Right forelimb (tissue), 1 donor: ENCODE data around the gene SBNO1.
"Not testable (repeated sequence)": the region's sequence is repeated elsewhere in the genome, so short reads cannot be mapped to it uniquely, and the experiment has no call there.

Source experiments
- DNase-seq: peaks from one replicate; pipeline ENCODE4 v3.0.0-alpha.2; 2018

Gene SBNO1

DNA sequence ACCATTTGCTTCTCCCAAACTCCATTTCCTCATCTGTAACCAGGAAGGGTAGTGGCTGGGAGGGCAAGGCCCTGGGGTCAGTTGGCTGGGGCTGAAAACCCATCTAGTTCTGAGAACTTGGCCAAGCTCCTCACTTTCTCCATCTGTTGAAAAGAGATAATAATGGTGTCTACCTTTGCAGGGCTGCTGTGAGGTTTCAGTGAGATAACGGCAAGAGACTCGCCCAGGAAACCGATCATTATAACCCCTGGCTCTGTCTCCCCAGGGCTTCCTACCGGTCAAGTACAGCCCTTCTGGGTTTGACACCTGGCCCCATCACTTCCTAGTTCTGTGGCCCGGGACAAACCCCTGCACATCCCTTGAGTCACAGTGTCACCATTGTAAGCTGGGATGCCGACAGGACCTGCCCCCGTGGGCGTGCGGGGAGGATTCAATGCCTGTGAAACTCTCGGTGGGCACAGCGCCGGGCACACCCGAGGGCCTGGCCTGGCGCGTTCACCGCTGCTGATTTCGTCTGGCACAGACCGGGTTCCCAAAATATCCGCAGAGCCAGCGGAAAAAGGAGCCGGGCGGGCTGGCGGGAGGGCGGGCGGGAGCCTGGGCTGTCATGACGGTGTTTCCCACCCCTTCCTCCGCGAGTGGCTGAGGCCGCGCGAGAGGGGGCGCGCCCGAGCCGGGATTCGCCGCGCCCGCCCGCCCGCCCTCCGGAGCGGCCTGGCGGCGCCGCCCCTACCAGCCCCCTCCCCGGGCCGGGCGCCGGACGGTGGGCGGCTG is 23.7 kb upstream of the SBNO1 start:
- DNase-seq = peak; percentile 90

DNA sequence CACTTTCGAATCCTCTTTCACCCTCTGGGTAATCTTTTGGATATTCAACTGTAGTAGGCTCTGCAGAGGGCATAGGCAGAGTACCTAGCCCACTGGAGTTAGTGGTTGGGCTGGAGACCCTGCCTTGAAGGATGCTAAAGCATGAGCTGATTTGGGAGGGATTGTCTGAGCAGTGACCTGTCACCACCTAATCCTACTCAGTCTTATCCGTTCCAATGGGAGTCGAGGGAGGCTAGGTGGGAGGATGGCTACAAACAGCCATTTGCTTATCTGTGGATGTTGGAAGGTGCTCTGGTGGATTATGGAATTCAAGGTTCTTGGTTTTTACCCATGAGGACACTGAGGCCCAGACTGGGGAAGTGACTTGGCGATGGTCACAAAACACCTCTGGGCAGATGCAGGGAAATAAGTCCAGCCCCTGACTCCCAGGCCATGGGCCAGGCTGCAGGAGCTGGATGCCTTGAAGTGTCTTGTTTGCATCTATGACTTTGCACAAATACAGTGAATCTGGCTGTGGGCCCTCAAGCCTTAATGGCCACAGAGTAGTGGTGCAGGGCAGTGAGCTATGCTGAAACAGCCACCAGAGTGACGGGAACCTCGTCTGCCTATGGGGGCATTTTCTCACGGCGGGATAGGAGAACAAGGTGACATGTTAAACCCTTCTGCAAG is 23.0 kb upstream of the SBNO1 start:
- no peak for DNase-seq

GRCh38 chr12:123385536-123385935 is 20.9 kb upstream of the SBNO1 start:
- not testable (repeated sequence) for DNase-seq

- DNase-seq = no peak
Observed at GRCh38 chr12:123384994-123385376, 20.3 kb upstream of the SBNO1 start.

GRCh38 chr12:123384318-123384993 is 19.8 kb upstream of the SBNO1 start:
- DNase-seq = no peak

- DNase-seq = no peak
Observed at GRCh38 chr12:123382684-123383083, 18.0 kb upstream of the SBNO1 start.

- DNase-seq = no peak
Observed at GRCh38 chr12:123379391-123379790, 14.7 kb upstream of the SBNO1 start.

DNA sequence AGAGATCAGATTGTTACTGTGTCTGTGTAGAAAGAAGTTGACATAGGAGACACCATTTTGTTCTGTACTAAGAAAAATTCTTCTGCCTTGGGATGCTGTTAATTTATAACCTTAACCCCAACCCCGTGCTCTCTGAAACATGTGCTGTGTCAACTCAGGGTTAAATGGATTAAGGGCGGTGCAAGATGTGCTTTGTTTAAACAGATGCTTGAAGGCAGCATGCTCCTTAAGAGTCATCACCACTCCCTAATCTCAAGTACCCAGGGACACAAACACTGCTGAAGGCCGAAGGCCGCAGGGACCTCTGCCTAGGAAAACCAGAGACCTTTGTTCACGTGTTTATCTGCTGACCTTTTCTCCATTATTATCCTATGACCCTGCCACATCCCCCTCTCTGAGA is 7.8 kb upstream of the SBNO1 start:
- DNase-seq = not testable (repeated sequence)

DNA sequence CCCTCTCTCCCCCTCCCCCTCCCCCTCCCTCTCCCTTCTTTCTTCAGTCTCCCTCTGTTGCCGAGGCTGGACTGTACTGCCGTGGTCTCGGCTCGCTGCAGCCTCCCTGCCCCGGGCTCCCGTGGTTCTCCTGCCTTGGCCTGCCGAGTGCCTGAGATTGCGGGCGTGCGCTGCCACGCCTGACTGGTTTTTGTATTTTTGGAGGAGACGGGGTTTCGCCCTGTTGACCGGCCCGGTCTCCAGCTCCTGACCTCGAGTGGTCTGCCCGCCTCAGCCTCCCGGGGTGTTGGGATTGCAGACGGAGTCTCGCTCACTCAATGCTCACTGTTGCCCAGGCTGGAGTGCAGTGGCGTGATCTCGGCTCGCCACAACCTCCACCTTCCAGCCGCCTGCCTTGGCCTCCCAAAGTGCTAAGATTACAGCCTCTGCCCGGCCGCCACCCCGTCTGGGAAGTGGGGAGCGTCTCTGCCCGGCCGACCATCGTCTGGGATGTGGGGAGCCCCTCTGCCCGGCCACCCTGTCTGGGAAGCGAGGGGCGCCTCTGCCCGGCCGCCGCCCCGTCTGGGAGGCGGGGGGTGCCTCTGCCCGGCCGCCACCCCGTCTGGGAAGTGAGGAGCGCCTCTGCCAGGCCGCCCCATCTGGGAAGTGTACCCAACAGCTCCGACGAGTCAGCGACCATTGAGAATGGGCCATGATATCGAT is 7.2 kb upstream of the SBNO1 start:
- not testable (repeated sequence) for DNase-seq

DNA sequence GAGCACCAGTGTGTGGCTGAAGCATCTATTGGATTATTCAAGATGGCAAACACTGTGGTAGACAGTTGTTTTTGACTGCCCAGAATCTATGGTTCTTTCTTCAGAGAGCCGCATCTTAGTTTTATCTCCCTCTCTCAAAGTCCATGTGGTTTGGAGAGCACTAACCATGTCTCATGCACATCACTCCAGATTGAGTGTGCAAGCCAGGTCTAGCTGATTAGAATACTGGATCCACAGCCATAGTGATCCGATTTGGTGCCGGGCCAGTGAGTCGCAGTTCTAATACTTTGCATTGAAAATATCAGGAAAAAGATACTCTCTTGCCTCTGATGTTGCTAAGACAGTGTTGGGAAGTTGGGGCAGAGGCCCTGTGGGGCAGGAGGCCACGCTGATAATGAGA is 4.6 kb upstream of the SBNO1 start:
- DNase-seq = no peak

GRCh38 chr12:123368431-123368830 is 3.8 kb upstream of the SBNO1 start:
- DNase-seq = not testable (repeated sequence)

DNA sequence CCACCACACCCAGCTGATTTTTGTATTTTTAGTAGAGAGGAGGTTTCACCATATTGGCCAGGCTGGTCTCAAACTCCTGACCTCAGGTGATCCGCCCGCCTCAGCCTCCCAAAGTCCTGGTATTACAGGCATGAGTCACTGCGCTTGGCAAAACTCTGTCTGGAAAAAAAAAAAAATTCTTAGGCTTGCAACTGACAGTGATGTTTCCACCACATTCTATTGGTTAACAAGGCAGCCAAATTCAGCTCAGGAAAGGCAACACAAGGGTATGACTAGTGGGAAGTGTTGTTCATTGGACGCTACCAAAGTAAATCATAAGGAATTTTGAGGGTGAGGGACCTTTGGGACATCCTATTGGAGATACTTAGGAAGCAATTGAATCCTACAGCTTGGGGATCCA is 2.9 kb upstream of the SBNO1 start:
- DNase-seq = no peak

DNA sequence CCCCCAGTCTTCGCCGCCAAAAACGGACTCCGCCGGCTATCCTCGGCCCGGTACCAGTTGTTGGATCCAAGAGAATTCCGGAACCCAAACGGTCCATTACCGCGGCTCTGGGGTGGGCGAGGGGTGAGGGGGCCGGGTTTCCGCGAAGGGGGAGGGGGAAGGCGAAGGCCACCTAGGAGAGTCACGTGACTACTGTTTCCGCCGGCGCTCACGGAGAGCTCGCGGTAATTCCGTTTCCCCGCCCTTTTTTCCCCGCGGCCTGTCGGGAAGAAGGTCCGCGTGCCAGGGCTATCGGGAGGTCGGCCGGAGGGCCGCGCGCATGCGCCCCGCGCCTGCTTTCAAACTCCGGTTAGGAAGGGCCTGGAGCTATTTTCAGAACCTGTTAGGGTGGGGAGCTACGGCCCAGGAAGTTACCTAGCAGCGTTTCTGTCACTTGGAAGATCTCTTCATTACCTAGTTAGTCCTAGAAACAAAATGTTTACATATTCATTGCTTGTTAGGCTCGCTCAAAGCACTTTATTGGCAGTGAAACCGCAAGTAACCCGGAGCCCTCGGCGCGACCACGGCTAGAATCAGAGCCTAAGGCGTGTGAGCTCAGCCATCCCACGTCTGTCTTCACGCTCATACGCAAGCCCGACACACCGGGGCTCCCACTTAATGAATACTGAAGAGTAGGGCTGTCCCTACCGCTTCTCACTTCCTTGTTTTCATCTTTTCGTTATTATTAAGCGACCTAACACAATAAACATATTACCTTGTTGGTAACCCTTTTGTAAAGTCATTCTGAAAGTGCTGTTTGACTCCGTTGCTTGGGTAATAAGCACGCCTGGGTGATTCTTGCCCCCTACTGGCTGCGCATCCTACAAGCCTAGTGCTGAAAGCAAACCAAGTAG is 624 bp upstream of the SBNO1 start:
- DNase-seq = peak; percentile 99

DNA sequence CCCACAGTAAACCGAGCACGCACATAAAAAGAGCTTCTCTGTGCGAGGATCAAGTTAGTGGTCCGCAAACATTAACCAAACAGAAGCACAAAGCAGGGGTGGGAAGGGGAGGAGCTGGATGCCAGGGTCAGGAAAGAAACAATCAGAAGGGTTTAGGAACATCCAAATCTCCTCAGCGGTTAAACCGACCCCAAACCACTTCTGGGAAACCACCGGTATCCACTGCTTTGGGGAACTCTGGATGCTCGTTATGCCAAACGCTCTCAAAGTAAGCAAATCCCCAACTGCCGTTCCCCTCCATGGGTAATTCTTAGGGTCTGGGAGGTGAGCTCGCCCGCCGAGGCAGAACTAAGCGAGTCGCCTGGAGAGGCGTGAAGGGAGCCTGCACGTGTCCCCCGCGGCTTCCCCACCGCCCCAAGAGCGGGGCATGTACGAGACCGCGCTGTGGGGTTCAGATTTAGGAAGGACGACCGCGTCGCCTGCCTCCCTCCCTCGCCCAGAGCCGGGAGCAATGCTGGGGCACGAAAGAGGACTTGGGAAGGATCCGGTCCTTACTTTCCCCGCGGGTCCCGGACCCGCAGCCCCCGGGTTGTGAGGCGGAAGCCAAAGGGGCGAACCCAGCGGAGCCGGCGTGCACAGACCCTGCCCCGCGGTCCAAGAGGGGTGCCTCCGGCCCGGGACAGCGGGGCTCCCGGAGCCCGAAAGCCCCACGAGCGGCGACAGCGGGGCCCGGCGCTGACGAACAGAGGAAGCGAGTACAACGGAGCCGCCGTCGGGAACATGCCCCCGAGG is 711 bp downstream of the SBNO1 start:
- peak; percentile 52 for DNase-seq

GRCh38 chr12:123363390-123363739 is 1.3 kb downstream of the SBNO1 start:
- DNase-seq = no peak

GRCh38 chr12:123358035-123358434 is 6.6 kb downstream of the SBNO1 start:
- DNase-seq = no peak

GRCh38 chr12:123356159-123356670 is 8.4 kb downstream of the SBNO1 start:
- no peak for DNase-seq

- no peak for DNase-seq
Observed at GRCh38 chr12:123354600-123354999, 10.0 kb downstream of the SBNO1 start.

- DNase-seq = no peak
Observed at GRCh38 chr12:123351349-123351748, 13.3 kb downstream of the SBNO1 start.

- DNase-seq = no peak
Observed at GRCh38 chr12:123346946-123347345, 17.7 kb downstream of the SBNO1 start.

DNA sequence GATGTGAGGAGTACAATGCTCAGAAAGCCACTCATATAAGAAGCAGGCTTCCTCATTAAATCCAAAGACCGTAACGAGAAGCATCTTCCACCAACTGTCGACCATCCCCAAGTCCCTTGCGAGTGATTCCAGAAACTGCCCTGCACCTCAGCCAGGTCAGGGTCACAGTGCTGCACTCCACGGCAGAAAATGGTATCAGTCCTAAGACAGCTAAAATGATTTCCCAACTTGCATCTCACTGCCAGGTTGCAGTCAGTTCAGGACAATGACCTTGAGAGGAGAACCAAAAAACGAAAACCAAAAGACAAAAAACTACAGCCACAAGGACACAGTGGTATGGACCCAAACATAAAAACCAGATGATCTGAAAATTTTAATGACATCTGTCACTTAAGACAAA is 20.6 kb downstream of the SBNO1 start:
- no peak for DNase-seq
